DMS153 treated with DMSO at 0.1 percent for 48 hours (cell line): ENCODE measurements around the gene NIPAL3.

ENCODE experiments used
- DNase-seq: peaks from one replicate; lab custom pipeline; 2025; ENCODE audit not compliant: unreplicated experiment; lab: John Stamatoyannopoulos, UW

The NIPAL3 gene

DNA sequence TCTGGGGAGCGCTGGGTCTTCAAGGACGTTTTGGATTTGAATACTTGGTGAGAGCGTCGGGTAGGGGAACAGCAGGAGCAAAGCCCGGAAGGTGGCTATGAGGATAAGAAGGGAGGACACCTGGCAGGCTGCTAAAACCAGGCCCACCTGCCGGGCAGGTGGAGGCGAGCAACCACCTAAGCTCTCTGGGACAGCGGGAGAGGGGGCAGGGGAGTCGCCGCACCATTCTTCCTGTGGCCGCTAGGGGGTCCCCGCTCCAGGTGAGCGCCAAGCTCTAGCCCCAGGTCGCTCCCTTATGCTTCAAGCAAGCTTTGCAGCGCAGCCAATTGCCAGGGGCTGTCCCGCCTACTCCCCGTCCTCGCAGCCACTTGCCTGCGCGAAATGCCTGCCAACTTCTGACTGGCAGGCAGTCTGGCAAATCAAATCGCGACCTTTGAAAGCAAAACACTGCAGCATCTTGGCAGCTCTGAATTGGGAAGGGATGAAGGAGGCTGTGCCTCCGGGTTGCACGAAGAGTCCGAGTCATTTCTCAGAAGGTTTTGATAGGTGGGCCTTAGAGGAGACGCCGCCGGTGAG lies at the start of gene NIPAL3:
NIPAL3 (plus strand) TSS at position 469 of the 576 bp plus-strand sequence. CDS start 3,746 bp downstream, outside the sequence.
- peak; percentile 99 for DNase-seq

DNA sequence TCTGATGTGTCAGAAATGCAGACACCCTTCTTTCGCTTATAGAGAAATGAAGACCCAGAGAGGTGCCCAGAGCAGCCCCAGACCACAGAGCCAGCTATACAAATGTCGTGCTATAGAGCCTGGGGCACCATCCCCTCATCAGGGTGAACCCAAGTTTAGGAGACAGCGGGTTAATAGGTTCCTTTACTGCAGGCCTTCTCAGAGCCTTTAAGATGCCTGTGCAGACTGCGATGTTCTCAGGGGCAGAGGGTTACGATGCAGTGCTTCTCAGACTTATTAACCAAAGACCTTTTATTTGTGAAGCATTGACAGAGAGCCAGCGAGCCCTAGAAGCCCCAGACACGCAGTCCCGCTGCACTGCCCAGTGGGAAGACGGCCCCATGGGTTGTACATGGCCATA lies 48.9 kb upstream of the NIPAL3 start:
- DNase-seq: no peak

DNA sequence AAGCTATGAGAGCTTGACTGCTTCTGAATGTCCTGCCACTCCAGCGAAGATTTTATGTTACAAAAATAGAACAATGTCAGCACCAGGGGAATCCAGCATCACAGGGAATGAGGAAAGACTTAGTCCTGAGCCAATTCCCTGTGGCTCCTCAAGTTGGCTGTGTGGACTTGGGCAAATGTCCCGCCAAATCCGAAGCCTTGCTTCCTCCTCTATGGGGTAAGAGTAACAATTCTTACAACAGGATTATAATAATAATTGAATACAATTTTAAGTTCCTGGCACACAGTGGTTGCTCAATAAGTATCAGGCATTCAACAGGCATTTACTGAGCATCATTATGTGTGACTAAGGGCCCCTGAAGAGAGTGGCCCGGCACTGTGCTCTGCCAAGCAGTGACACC lies 46.4 kb upstream of the NIPAL3 start:
- no peak for DNase-seq

DNA sequence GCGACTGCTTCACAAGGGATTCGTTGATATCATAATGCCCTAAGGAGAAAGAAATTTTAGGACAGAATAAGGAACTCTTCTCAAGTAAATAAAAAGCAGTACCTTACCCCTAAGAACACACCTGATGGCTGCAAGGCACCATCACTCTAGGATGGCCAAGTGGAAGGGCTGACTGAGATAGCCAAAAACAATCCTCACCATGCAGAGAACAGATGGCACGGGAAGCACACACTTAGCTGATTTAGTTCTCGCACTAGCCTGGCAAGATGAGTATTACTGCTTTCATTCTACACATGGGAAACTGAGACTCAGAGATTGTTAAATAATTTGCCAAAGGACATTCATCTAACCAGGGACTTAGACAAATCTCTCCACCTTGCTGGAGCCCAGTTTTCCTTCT lies 45.8 kb upstream of the NIPAL3 start:
- DNase-seq: no peak

DNA sequence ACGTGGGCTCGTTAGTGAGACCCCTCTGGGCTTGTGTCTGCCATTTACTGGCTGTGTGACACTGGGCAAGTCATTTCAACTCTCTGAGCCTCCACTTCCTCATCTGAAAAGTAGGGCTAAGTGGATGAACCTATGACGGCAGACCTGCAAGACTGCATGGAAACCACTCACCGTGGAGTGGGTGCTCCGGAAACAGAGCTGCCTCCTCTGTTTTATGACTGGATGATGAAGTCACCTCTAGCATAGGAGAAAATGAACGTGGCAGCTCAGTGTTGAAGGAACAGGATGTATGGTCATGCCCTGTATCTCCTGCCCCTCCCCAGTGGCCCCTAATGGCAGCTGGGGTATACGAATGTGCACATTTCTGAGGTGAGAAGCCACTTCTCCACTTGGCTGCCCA lies 42.6 kb upstream of the NIPAL3 start:
- no peak for DNase-seq

DNA sequence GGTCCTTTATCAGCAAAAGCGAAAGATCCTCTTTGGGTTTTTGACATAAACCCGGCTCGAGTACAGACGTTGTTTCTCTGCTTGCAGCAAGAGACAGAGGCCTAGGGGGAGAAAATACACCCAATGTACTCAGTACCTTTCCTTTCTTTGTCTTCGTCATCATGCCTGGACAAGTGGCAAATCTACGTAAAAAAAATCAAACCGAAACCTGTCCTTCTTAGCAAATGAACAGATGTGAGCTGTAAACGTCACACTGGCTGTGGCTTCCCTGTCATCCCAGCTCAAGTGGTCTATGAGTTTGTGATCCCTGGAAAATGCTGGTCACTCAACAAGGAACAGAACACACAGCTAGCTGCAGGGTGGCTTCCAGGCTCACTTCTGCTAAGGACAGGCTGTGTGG lies 41.9 kb upstream of the NIPAL3 start:
- DNase-seq: no peak

DNA sequence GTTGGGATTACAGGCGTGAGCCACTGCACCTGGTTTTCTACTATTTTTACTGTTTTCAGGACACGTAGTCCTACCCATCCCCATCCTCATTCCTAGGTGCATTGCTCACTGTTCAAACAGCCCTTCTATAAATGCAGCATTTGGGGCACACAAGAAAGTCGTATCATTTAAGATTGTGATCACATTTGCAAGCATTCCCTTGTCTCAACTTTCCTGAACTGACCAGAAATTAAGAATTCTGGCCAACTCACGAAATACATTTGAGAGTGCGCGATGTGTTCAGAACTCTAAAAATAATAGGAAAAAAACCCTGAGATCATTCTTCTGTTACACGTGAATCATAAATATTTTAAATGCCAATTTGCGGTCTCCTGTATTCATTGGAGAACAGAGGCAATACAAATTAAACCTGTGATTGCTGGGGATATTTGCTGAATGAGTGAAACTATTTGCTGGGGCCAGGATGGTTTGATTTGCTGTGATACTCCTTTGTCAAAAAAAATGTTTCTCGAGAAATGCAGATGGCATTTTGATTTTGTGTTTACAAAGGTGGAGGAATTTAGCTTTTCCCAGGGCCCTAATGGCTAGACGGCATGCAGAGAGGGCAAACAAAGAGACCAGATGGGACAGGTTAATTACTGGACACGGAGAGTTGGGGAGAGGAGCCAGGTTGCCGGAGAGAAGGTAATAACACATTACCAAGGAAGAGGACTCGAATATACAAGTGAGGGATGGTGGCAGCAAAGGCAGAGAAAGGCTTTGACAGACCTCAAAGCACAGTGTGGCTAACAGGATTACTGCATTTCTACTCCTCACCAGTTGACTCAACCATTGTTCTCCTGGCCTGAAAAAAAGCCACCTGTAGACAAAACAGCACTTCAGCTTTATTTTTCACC lies 40.5 kb upstream of the NIPAL3 start:
- no peak for DNase-seq

DNA sequence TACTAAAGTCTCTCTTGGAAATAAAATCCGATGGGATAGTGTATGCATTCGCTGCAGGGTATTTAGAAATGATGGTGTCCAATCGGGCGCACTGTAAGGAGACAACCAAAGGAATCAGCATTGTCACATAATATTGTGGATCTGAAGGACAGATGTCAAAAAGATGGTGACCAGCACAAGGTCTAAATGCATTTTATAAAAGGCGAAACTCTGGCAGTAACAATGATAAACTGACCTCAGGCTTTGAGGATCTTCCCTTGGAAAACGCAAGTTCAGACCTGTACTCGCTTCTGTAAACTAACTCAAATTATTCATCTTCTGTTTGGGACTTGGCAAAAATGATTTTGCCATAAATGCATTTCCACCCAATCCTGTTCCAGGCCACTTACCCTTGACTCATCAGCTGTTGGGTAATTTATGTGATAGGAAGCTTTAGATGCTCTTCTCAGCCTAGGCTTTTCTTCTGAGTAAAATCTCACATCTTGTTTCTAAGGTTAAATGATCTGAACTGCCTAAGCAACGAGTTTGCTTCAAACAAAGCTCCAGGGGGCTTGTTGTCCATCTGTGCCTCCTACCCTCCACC lies 35.8 kb upstream of the NIPAL3 start:
- DNase-seq: no peak

DNA sequence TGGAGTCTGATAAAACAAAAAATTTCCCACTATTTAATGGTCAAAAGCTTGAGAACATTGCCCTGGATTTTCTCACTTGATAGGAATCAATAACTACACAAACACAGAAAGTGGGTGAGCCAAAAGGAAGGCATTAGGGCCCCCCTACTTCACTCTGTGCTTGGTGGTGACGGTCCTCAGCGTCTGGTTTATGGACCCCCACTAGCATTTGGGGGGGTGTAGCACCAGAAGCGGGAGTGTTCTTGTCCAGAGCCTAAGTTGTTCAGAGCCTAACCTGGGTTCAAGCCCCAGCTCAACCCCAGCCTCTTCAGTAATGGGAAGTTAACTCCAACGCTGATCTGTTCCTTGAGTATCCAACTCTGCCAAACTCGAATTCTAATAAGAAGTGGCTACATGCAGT lies 35.1 kb upstream of the NIPAL3 start:
- DNase-seq: no peak

DNA sequence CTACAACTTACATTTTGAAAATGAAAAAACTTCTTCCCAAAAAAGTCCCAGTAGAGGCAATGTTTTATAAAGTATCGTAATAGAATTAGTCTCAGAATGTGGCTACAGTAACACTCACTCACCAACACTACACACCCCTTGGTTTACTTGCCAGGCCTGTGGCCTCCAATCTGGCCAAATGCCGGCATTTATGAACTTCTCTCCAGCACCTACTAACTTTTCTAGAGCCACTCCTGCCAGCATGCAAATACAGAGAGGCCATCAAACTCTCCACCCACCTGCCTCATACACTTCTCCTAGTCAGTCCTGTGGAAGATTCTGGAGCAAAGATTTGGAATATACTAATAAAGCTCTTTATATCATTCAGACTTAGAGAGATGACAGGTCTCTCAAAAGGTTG lies 34.3 kb upstream of the NIPAL3 start:
- no peak for DNase-seq

DNA sequence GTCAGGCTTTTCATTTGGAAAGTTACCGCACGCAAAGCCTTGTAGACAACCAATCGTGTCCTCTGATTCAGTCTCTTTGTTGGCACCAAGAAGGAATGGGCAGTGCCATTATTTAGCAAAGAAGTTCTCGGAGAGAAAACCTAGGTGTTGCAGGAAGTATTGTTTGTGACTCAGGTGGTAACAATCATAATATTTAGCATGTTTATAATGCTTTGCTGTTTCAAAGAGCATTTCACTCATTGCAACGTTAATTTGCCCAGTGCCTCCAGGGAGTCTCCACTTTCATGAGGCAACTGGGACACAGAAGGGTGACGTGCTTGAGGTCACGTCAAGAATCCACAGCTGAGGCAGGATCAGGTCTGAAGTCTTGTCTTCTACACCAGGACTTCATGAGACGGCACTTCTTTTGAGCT lies 33.4 kb upstream of the NIPAL3 start:
- no peak for DNase-seq

DNA sequence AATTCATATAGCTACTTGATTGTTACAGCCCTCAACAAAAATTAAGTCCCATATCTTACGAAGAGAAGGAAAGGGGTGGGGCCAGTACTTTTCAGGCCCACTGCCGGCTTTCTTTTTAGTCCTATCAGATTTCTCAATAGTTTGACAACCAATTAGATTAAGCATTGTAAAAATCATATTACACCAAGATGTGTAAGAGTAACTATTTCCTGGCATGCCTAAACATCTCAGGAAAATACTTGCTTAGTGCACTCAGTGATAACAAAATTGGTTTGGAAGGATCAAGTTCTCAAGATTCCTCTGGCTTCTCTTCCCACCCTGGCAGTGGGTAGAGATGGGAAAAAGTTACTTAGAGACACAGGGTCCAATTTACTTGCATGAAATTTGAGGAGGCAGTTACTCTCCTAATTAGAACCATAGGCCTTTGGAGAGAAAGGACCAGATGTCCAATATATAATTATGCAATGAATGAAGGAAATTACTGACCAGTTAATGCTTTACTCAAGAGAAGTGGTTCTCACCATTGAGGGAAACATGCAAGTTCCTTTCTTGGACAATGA lies 32.1 kb upstream of the NIPAL3 start:
- no peak for DNase-seq

DNA sequence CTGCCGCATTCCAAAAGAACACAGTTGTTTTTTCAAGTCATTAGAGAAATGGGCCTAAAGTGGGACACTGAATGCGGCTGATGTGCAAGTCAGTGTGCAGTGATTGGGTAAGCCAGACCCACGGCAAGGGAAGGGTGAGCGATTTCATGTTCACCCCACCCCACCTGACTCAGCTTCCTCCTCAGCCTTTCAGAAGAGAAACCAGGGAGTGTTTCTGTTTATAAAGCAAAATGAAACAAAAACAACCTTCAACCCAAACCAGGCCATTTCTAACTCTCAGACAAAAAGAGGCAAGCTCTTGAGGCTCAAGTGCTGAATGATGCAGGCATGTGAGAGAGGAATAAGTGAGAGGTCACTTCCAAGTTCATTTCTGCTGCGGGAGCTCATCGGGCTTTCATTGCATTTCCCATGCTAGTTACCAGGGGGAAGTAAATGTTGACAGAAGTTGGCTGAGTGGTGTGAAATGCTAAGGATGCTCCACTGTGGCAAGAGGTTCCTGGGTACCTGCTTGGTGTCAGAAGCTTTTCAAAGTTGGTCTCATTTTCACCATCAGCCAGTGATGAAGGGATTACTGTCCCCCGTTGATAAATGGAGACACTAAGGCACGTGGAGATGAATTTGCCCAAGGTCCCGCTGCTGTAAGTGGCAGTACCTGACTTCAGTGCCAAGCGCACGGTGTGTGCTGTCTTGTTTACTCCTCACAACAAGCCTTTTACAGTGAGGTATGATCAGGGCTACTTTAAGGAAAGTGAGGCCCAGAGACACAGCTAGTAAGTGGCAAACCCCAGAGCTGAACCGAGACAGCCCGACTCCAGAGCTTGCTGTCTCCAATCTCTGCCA lies 31.1 kb upstream of the NIPAL3 start:
- no peak for DNase-seq

DNA sequence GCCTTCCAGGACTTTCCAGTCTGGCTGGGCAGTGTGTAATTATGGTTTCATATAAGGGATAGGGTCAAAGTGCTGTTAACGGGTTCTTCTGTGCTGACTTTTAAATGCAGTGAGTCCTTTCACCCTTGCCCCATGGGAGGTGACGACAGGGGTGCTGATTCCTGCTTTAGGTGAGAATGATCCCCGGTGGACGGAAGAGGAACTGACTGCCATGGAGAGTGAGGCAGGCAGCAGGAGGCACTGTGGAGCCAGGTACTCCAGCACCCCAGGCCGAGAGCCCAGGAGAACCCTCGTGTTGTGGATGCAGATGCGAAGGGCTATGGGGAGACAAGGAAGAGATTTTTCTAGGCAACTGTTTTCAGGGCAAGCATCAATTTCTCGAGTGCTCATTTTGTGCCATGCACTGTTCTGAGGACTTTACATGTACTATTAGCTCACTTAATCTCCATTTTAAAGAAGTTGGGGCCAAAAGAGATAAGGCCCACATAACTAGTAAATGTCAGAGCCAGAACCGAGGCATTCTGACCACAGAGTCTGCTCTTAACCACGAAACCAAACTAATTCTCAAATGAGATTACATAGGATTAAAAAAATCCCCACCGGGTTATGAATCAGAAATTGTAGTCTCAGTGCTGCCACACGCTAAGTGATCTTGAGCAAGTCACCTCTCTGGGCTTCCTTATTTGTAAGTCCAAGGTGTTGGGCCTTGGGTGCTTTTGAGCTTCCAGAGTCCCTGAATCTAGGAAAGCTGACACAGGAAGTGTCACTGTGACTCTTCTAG lies 30.3 kb upstream of the NIPAL3 start:
- DNase-seq: no peak

DNA sequence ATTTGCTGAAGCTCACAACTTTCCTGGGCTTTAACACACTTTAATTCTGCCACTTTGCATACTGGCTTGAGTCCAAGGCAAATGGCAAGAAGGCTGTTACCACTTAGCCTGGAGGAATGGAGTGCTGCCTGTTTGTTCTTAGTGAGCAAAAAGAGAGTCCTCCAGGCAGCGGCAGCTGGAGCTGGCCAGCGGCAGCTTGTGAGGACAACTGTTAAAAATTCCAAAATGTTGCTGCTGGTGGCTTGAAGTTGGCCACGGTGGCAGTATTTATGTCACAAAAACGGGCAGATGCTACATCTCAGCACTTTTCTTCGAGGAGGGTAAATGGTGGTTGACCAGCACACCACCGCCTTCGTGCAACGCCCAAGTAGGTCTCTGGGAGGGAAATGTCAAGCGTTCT lies 29.4 kb upstream of the NIPAL3 start:
- DNase-seq: no peak

DNA sequence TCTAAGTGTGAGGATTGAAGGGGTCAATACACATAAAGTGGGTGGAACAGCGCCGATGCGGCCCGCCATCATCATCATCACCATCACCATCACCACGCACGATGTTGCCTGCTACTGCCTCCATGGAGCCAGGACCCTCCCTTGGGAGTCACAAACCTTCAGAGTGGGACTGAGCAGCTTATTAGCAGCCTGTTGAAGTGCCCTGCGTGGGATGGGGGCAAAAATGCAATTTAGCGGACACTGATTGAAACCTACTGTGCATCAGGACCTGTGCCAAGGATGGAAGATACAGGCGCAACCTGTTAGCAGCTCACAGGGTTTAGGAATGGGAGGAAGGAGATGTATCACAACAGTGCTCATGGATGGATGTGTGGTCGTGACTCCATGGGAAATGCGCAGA lies 28.7 kb upstream of the NIPAL3 start:
- DNase-seq: no peak

DNA sequence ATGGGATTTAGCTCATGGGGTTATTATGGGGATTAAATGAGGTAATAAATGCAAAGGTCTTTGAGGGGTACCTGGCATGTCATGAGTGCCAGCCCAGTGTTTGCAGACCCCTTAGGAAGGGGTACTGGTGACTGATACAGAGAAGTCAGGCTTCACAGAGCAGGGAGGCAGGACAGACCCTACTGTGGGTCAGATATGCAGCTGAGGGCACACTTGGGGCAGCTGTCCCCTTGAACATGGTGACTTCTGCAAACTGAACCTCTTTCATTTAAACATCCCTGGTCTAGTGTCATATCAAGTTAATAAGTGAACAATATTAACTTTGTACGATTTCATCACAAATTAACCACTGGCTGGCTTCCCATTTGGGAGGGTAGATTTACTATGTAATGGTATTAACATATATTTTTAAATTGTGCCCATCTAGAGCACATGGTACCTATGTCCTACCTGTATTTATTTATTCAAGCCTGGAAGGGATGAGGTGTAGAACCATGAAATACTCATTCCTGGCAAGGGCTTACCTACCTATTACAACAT lies 27.9 kb upstream of the NIPAL3 start:
- DNase-seq: no peak

DNA sequence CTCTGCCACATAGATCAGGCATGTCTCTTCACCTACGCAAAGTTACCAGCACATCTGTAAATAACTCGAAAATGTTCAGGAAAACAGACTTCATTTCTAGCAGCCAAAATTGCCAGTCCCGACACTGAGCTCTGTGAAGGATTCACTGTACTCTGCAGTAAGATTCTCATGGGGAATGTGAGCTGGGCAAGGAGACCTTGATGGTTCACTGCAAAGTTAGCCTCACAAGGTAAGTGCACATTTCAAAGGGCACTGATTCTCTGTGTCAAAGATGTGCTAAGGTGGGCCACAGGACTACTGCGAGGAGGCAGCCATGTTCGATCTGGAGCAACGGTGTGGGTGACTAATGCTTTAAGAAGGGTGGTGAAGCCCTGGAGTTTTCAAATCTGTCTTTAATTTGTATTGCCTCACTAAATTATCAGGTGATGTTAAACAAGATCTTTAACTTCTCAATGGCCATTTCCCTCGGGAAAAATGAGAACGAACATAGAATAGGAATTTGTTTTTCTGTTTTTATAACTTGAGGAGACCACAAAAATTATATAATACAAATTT lies 27.2 kb upstream of the NIPAL3 start:
- DNase-seq: no peak

DNA sequence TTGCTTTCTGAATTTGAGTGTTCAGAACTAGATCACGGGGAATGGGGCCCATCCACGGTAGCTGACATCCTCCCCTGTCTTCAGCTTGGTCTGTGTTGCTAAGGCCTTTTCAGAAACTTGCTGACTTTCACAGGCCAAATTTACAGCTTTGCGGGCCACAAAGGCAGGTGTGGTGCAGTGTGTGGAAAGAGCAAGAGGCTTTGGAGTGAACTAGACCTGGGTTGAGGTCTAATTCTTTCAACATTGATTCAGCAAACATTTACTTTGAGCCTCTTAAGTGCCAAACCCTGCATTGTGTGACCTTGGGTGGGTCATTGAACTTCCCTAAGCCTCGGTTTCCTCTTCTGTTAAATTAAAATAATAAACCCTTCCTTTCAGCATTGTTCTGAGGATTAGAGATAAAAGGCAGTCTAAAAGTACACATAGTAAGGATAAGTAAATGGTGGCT lies 26.3 kb upstream of the NIPAL3 start:
- peak; percentile 45 for DNase-seq
